ENCODE results near the gene PF4V1. TPM values are rescaled to one million over a fixed set of nuclear protein-coding genes. Genes with fewer than 3 reads are reported as not detected.

PF4V1 gene
- polyA plus RNA-seq (2011; rRNA removed) (not detected in 2 replicates), polyA plus RNA-seq (2017; fragmentation: RNase III; extraction: RNeasy Plus Mini Kit Qiagen cat#74134 plus additional on column Dnase treatment) (not detected in 3 replicates), polyA minus RNA-seq (2011; rRNA and poly(A)+ RNA removed) (not detected in 2 replicates)
- polyA plus RNA-seq (2012; cell fraction: cytosol; rRNA removed): not detected in 2 replicates
- polyA plus RNA-seq (2012; cell fraction: nucleus; rRNA removed): not detected in 2 replicates

GRCh38 chr4:73853246-73853704, at the start of gene PF4V1:
Gene PF4V1 (plus strand): TSS chr4:73853296. CDS start chr4:73853363, 67 bp downstream.
- FAIRE-seq (no peak), ATAC-seq (no peak), DNase-seq (ENCODE audit: low read depth in 1 of 2, low spot score in 1 of 2) (no peak)
- no peak within 1 kb of the TSS for H3K27ac ChIP-seq
- peaks cover 12% of the 10 kb centered on the region for H3K9me3 ChIP-seq
- ChIA-PET CTCF (no interaction called here), POLR2A (no interaction called here)
- TF ChIP-seq RFX5 (IDR thresholded peaks at IDR 0.05) (no peak), JUN (IDR thresholded peaks at IDR 0.05) (no peak), USF2 (IDR thresholded peaks at IDR 0.05) (no peak), HOXA7 (CRISPR knock-in tag; IDR thresholded peaks at IDR 0.05) (no peak), BHLHE40 (IDR thresholded peaks at IDR 0.05; ENCODE audit: low read depth, low read length) (no peak), CEBPB (IDR thresholded peaks at IDR 0.05) (no peak), ZNF302 (CRISPR knock-in tag; IDR thresholded peaks at IDR 0.05) (no peak), TFCP2L1 (CRISPR knock-in tag; IDR thresholded peaks at IDR 0.05) (no peak), ZSCAN20 (CRISPR knock-in tag; IDR thresholded peaks at IDR 0.05) (no peak)
- no peaks in the 10 kb centered on the region for H3K4me1 ChIP-seq
- no peak within 1 kb of the TSS for H3K4me3 ChIP-seq
- WGBS (ENCODE audit: missing lambda C conversion rate): 96% methylated on average over 22 of the region's 22 CpGs
- H3K4me2 ChIP-seq: no peak within 1 kb of the TSS

- no peaks in the 10 kb centered on the region for H3K4me1 ChIP-seq
- DNase-seq (ENCODE audit: low read depth in 1 of 2, low spot score in 1 of 2) (no peak), FAIRE-seq (no peak), ATAC-seq (no peak)
- POLR2A ChIA-PET: no interaction called here
- CTCF ChIA-PET: no interaction called here
- H3K27ac ChIP-seq: no peak overlapping the region
- no peak for TF ChIP-seq BHLHE40 (IDR thresholded peaks at IDR 0.05; ENCODE audit: low read depth, low read length)
- no peak overlapping the region for H3K4me2 ChIP-seq
- 69% methylated on average over 3 of the region's 3 CpGs for WGBS (ENCODE audit: missing lambda C conversion rate)
- H3K4me3 ChIP-seq: no peak overlapping the region
- H3K9me3 ChIP-seq: no peaks in the 10 kb centered on the region
These were observed 42.9 kb upstream of the PF4V1 start for GRCh38 chr4:73810191-73810590.

- POLR2A ChIA-PET: no interaction called here
- CTCF ChIA-PET: no interaction called here
- TF ChIP-seq ATOH8 (CRISPR knock-in tag; IDR thresholded peaks at IDR 0.05; ENCODE audit: low read depth) (no peak), FOSB (CRISPR knock-in tag; IDR thresholded peaks at IDR 0.05) (no peak), EHF (CRISPR knock-in tag; IDR thresholded peaks at IDR 0.05) (no peak), ZSCAN20 (CRISPR knock-in tag; IDR thresholded peaks at IDR 0.05) (no peak), HOXB5 (CRISPR knock-in tag; IDR thresholded peaks at IDR 0.05) (no peak), RARB (CRISPR knock-in tag; IDR thresholded peaks at IDR 0.05) (no peak), MAZ (IDR thresholded peaks at IDR 0.05; ENCODE audit: borderline replicate concordance, low read depth, low read length) (no peak), EP300 (IDR thresholded peaks at IDR 0.05) (no peak), ELK1 (IDR thresholded peaks at IDR 0.05; ENCODE audit: low read depth, low read length) (no peak), JUN (IDR thresholded peaks at IDR 0.05) (no peak), BHLHE40 (IDR thresholded peaks at IDR 0.05; ENCODE audit: low read depth, low read length) (no peak), HOXB13 (CRISPR knock-in tag; IDR thresholded peaks at IDR 0.05; ENCODE audit: low read depth) (no peak)
- DNase-seq (ENCODE audit: low read depth in 1 of 2, low spot score in 1 of 2): no peak
- Histone ChIP-seq H3K4me1 (peaks cover 11% of the 10 kb centered on the region; the same call in 2 of the 3 replicates), H3K4me2 (no peak overlapping the region), H3K9me3 (no peaks in the 10 kb centered on the region), H3K4me3 (no peak overlapping the region), H3K27ac (no peak overlapping the region)
- no peak for FAIRE-seq
- 60% methylated on average over 1 of the region's 1 CpG for WGBS (ENCODE audit: missing lambda C conversion rate)
- no peak for ATAC-seq
These were observed 41.3 kb upstream of the PF4V1 start for GRCh38 chr4:73811841-73812240.

All from A549 (cell line).